Measurements from ENCODE around the gene SUMO4. TPM values are rescaled to one million over a fixed set of nuclear protein-coding genes. Genes with fewer than 3 reads are reported as not detected.

The SUMO4 gene
- total RNA-seq, 1 experiment from 2014 or later: 1.2 TPM

DNA sequence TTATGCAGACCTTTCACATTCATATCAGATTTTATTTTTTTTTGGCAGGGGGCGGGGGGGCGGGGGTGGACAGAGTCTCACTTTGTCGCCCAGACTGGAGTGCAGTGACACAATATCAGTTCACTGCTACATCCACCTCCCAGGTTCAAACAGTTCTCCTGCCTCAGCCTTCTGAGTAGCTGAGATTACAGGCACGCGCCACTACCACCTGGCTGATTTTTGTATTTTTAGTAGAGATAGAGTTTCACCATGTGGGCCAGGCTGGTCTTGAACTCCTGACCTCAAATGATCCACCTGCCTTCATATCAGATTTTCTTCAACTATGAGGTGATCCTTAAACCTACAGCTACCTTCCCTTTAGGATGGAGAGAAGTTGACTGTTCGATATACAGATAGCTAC is 8.0 kb upstream of the SUMO4 start:
- DNase-seq (ENCODE audit: low spot score): no peak
- CTCF ChIA-PET: interaction anchor here (1.1 kb wide), 1 partner anchor 40 kb away, joined by 3 read pairs; no protein-coding TSS in a partner anchor
- no peak for ATAC-seq
- Mint-ChIP-seq H3K27me3 (ENCODE audit: low read depth) (no peaks in the 10 kb centered on the region), H3K27ac (0 out of 2 replicates have a peak overlapping the region, but pooled peaks have one; percentile 31), H3K4me1 (peaks cover 8% of the 10 kb centered on the region; the same call in 1 of the 2 replicates), H3K4me3 (no peak overlapping the region), H3K36me3 (peaks cover 11% of the 10 kb centered on the region), H3K9me3 (peaks cover 3% of the 10 kb centered on the region)
- TF ChIP-seq, protein P1, sequence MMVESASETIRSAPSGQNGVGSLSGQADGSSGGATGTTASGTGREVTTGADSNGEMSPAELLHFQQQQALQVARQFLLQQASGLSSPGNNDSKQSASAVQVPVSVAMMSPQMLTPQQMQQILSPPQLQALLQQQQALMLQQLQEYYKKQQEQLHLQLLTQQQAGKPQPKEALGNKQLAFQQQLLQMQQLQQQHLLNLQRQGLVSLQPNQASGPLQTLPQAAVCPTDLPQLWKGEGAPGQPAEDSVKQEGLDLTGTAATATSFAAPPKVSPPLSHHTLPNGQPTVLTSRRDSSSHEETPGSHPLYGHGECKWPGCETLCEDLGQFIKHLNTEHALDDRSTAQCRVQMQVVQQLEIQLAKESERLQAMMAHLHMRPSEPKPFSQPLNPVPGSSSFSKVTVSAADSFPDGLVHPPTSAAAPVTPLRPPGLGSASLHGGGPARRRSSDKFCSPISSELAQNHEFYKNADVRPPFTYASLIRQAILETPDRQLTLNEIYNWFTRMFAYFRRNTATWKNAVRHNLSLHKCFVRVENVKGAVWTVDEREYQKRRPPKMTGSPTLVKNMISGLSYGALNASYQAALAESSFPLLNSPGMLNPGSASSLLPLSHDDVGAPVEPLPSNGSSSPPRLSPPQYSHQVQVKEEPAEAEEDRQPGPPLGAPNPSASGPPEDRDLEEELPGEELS (CRISPR knock-in tag; IDR thresholded peaks at IDR 0.05): no peak
- no peak for TF ChIP-seq CBFB (CRISPR knock-in tag; IDR thresholded peaks at IDR 0.05; ENCODE audit: low read depth)
- POLR2A ChIA-PET: no interaction called here

DNA sequence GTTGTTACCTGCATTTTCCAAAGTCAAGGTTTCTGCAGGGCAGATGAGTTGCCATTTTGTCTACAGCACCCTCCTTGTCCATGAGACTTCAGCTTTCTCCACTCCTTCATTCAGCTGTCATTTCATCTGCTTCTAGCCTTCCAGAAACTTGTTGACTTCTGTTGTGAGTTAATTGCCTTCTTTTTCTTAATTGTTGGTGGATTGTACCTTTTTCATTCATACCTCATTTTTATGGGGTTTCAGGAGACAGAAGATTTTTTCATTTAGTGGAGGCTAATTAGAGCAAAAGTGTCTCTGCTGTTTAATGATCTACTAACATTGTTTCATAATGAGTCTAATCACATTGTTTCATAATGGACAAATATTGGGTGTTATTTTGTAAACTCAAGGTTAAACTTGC is 7.5 kb upstream of the SUMO4 start:
- Mint-ChIP-seq H3K27ac (peak overlapping the region; percentile 31; the same call in 1 of the 2 replicates), H3K27me3 (ENCODE audit: low read depth) (no peaks in the 10 kb centered on the region), H3K4me3 (no peak overlapping the region), H3K36me3 (peaks cover 12% of the 10 kb centered on the region), H3K4me1 (peaks cover 8% of the 10 kb centered on the region; the same call in 1 of the 2 replicates), H3K9me3 (peaks cover 3% of the 10 kb centered on the region)
- no peak for TF ChIP-seq SP1 (CRISPR knock-in tag; conservative IDR thresholded peaks at IDR 0.05)
- TF ChIP-seq, protein P2, sequence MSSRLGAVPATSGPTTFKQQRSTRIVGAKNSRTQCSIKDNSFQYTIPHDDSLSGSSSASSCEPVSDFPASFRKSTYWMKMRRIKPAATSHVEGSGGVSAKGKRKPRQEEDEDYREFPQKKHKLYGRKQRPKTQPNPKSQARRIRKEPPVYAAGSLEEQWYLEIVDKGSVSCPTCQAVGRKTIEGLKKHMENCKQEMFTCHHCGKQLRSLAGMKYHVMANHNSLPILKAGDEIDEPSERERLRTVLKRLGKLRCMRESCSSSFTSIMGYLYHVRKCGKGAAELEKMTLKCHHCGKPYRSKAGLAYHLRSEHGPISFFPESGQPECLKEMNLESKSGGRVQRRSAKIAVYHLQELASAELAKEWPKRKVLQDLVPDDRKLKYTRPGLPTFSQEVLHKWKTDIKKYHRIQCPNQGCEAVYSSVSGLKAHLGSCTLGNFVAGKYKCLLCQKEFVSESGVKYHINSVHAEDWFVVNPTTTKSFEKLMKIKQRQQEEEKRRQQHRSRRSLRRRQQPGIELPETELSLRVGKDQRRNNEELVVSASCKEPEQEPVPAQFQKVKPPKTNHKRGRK (CRISPR knock-in tag; IDR thresholded peaks at IDR 0.05; ENCODE audit: borderline replicate concordance): no peak
- TF ChIP-seq ZNF671 (CRISPR knock-in tag; IDR thresholded peaks at IDR 0.05): no peak
- ATAC-seq: no peak
- CTCF ChIA-PET: interaction anchor here (1.1 kb wide), 1 partner anchor 40 kb away, joined by 3 read pairs; no protein-coding TSS in a partner anchor
- DNase-seq (ENCODE audit: low spot score): no peak
- POLR2A ChIA-PET: no interaction called here

DNA sequence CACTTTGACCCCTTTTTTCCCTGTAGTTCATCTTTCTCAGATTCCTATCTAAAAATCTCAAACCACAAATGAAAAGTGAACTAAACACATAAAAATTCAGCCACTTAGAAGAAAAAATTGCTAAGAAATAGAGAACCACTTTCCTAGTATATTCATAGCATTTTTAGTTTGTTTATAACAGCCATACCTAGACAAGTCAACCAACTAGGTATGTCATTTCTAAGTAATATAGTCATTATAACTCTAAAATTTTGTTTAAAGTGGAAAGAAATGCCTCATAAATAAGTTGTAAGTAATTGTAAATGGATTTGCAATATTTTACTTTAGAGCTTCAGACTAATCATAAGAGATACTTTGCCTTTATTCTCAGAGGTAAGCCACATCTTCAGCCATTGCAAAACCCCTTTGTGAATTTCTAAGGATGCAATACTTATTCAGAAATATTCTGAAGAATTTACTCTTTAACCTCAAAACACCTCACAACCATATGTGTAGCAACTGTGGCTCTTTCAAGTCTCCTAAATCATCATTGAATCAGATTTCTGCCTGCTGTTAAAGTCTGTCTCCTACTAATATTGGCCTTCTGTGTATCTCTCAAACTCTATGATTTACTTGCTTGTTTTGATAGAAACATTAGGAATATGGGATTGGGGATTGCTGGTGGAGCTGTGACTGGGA is 6.9 kb upstream of the SUMO4 start:
- DNase-seq (ENCODE audit: low spot score) (no peak), ATAC-seq (no peak)
- peaks cover 10% of the 10 kb centered on the region for H3K36me3 Mint-ChIP-seq
- CTCF ChIA-PET: interaction anchor here (2.2 kb wide), 1 partner anchor 39 kb away, joined by 7 read pairs; no protein-coding TSS in a partner anchor
- H3K4me1 Mint-ChIP-seq: peaks cover 8% of the 10 kb centered on the region; the same call in 1 of the 2 replicates
- H3K27ac Mint-ChIP-seq: no peak overlapping the region
- POLR2A ChIA-PET: no interaction called here
- no peak overlapping the region for H3K4me3 Mint-ChIP-seq
- no peaks in the 10 kb centered on the region for H3K27me3 Mint-ChIP-seq (ENCODE audit: low read depth)
- peaks cover under 1% of the 10 kb centered on the region for H3K9me3 Mint-ChIP-seq
- TF ChIP-seq ZNF138 (CRISPR knock-in tag; conservative IDR thresholded peaks at IDR 0.05): no peak
- no peak for TF ChIP-seq ESRRA (CRISPR knock-in tag; IDR thresholded peaks at IDR 0.05; ENCODE audit: borderline replicate concordance)
- TF ChIP-seq NFYB (CRISPR knock-in tag; conservative IDR thresholded peaks at IDR 0.05; ENCODE audit: low read depth): no peak
- TF ChIP-seq NR3C1 (CRISPR knock-in tag; conservative IDR thresholded peaks at IDR 0.05; ENCODE audit: low read depth): no peak
- TF ChIP-seq, protein P3, sequence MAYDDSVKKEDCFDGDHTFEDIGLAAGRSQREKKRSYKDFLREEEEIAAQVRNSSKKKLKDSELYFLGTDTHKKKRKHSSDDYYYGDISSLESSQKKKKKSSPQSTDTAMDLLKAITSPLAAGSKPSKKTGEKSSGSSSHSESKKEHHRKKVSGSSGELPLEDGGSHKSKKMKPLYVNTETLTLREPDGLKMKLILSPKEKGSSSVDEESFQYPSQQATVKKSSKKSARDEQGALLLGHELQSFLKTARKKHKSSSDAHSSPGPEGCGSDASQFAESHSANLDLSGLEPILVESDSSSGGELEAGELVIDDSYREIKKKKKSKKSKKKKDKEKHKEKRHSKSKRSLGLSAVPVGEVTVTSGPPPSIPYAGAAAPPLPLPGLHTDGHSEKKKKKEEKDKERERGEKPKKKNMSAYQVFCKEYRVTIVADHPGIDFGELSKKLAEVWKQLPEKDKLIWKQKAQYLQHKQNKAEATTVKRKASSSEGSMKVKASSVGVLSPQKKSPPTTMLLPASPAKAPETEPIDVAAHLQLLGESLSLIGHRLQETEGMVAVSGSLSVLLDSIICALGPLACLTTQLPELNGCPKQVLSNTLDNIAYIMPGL (CRISPR knock-in tag; IDR thresholded peaks at IDR 0.05): no peak
- TF ChIP-seq, protein P4, sequence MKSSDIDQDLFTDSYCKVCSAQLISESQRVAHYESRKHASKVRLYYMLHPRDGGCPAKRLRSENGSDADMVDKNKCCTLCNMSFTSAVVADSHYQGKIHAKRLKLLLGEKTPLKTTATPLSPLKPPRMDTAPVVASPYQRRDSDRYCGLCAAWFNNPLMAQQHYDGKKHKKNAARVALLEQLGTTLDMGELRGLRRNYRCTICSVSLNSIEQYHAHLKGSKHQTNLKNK (CRISPR knock-in tag; IDR thresholded peaks at IDR 0.05): no peak
- TF ChIP-seq, protein P5, sequence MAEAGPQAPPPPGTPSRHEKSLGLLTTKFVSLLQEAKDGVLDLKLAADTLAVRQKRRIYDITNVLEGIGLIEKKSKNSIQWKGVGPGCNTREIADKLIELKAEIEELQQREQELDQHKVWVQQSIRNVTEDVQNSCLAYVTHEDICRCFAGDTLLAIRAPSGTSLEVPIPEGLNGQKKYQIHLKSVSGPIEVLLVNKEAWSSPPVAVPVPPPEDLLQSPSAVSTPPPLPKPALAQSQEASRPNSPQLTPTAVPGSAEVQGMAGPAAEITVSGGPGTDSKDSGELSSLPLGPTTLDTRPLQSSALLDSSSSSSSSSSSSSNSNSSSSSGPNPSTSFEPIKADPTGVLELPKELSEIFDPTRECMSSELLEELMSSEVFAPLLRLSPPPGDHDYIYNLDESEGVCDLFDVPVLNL (CRISPR knock-in tag; IDR thresholded peaks at IDR 0.05; ENCODE audit: borderline replicate concordance, low read depth): no peak
- TF ChIP-seq CREB1 (CRISPR knock-in tag; IDR thresholded peaks at IDR 0.05): no peak
- no peak for TF ChIP-seq ZNF423 (CRISPR knock-in tag; IDR thresholded peaks at IDR 0.05)
- no peak for TF ChIP-seq RORB (CRISPR knock-in tag; IDR thresholded peaks at IDR 0.05)
- TF ChIP-seq, protein P6, sequence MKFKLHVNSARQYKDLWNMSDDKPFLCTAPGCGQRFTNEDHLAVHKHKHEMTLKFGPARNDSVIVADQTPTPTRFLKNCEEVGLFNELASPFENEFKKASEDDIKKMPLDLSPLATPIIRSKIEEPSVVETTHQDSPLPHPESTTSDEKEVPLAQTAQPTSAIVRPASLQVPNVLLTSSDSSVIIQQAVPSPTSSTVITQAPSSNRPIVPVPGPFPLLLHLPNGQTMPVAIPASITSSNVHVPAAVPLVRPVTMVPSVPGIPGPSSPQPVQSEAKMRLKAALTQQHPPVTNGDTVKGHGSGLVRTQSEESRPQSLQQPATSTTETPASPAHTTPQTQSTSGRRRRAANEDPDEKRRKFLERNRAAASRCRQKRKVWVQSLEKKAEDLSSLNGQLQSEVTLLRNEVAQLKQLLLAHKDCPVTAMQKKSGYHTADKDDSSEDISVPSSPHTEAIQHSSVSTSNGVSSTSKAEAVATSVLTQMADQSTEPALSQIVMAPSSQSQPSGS (CRISPR knock-in tag; IDR thresholded peaks at IDR 0.05; ENCODE audit: borderline replicate concordance, low read depth): no peak
- no peak for TF ChIP-seq GABPB1 (CRISPR knock-in tag; IDR thresholded peaks at IDR 0.05)
- no peak for TF ChIP-seq SOX15 (CRISPR knock-in tag; IDR thresholded peaks at IDR 0.05)
- TF ChIP-seq TP53 (CRISPR knock-in tag; IDR thresholded peaks at IDR 0.05): no peak
